NCI-H748 (cell line): ENCODE data around the gene CITED2.

Source experiments
- DNase-seq: peaks from one replicate; lab custom pipeline; 2025; ENCODE audit not compliant: unreplicated experiment; lab: John Stamatoyannopoulos, UW

CITED2 gene

GRCh38 chr6:139334806-139335446 is 39.5 kb downstream of the CITED2 start:
- DNase-seq = no peak

GRCh38 chr6:139330826-139331500 is 43.5 kb downstream of the CITED2 start:
- DNase-seq = no peak

GRCh38 chr6:139330306-139330705 is 44.1 kb downstream of the CITED2 start:
- no peak for DNase-seq

- no peak for DNase-seq
Observed at GRCh38 chr6:139329224-139329623, 45.2 kb downstream of the CITED2 start.

- DNase-seq = no peak
Observed at GRCh38 chr6:139327038-139327437, 47.4 kb downstream of the CITED2 start.

GRCh38 chr6:139325686-139326085 is 48.8 kb downstream of the CITED2 start:
- DNase-seq = peak; percentile 29

- no peak for DNase-seq
Observed at GRCh38 chr6:139325125-139325524, 49.3 kb downstream of the CITED2 start.

GRCh38 chr6:139324301-139324555 is 50.2 kb downstream of the CITED2 start:
- no peak for DNase-seq

GRCh38 chr6:139323511-139324300 is 50.7 kb downstream of the CITED2 start:
- DNase-seq = peak; percentile 74
